HepG2 (cell line): ENCODE data around the gene ROBO3. TPM values are rescaled to one million over a fixed set of nuclear protein-coding genes. Genes with fewer than 3 reads are reported as not detected.

Source experiments
- ATAC-seq: fragments of 200-7000 bp; cut with Tn5 transposase; 3 replicates; pipeline ENCODE4 v1.9.1; 2020; ENCODE audit warnings: mild to moderate bottlenecking, moderate library complexity
- BruUV-seq: library from RNA; stranded (reverse); fragments of 400-500 nt; replicated peaks from 2 replicates; lab custom pipeline; 2021; lab: Mats Ljungman, UMichigan
- CTCF ChIA-PET: fragments of 300-600 bp; formaldehyde crosslinking; extraction: SDS; loops from one replicate; lab custom pipeline; 2021; ENCODE audit warnings: low total read pairs, inconsistent platforms, low intra/inter-chr PET ratio; lab: Yijun Ruan, JAX
- POLR2A ChIA-PET: fragments of 350-600 bp; sonication (Branson Sonifier 250); formaldehyde crosslinking; loops from one replicate; lab custom pipeline; 2020; ENCODE audit warnings: antibody characterized with exemption, inconsistent platforms; lab: Yijun Ruan, JAX
- DNase-seq: peaks from one replicate; pipeline ENCODE4 v3.0.0-alpha.2; 2015; ENCODE audit warnings: low spot score
- FAIRE-seq: peaks from 3 replicates; lab custom pipeline; 2011; peaks lifted over from hg19 to GRCh38; lab: Jason Lieb, UNC
- H2AFZ ChIP-seq: one replicate; pipeline ENCODE4 v1.6.1; 2011; ENCODE audit warnings: low read length, inconsistent platforms
- H3K27ac ChIP-seq: fragments of 300-600 bp; 3 replicates; pipeline ENCODE4 v1.8.0; 2011; ENCODE audit warnings: mixed run types, mild to moderate bottlenecking, mixed read lengths, low read length, inconsistent platforms; ENCODE audit not compliant: insufficient read depth; ENCODE audit errors: extremely low read length
- H3K27me3 ChIP-seq, 2 experiments: fragments of 200-600 bp in 1 of 2; 2 replicates in 1 of 2; 3 replicates in 1 of 2; pipeline versions ENCODE4 v1.6.0 to v1.8.0; 2011; ENCODE audit warnings: low read length in 2 of 2, mild to moderate bottlenecking in 2 of 2, moderate library complexity in 2 of 2, inconsistent platforms in 1 of 2; ENCODE audit not compliant: insufficient read depth in 2 of 2, control insufficient read depth in 1 of 2
- H3K36me3 ChIP-seq, 2 experiments: fragments of 200-600 bp in 1 of 2; replicated peaks in 1 of 2; 2 replicates in 1 of 2; 3 replicates in 1 of 2; pipeline versions ENCODE4 v1.5.1 to v1.8.0; 2011; ENCODE audit warnings: low read length in 2 of 2, inconsistent platforms in 1 of 2; ENCODE audit not compliant: insufficient read depth in 2 of 2, control insufficient read depth in 1 of 2
- H3K4me1 ChIP-seq: 2 replicates; pipeline ENCODE4 v1.5.1; 2012; ENCODE audit warnings: low read length, inconsistent platforms; ENCODE audit not compliant: insufficient read depth
- H3K4me2 ChIP-seq: 2 replicates; pipeline ENCODE4 v1.6.0; 2011; ENCODE audit warnings: low read depth, low read length, inconsistent platforms
- H3K4me3 ChIP-seq, 3 experiments: fragments of 200-600 bp in 1 of 3; sonication (generic), shearing (Covaris generic) in 1 of 3; replicated peaks in 1 of 3; 2 replicates each; pipeline ENCODE4 v1.5.1; 2011 to 2016; ENCODE audit warnings: low read length in 3 of 3, inconsistent platforms in 2 of 3, low read depth in 2 of 3, mild to moderate bottlenecking in 2 of 3, control low read depth in 1 of 3, mixed read lengths in 1 of 3; ENCODE audit not compliant: insufficient read depth in 1 of 3
- H3K79me2 ChIP-seq: one replicate; pipeline ENCODE4 v1.6.1; 2011; ENCODE audit warnings: low read length, inconsistent platforms; ENCODE audit not compliant: insufficient read depth
- H3K9ac ChIP-seq: 2 replicates; pipeline ENCODE4 v1.6.0; 2011; ENCODE audit warnings: mild to moderate bottlenecking, low read depth, low read length, inconsistent platforms; ENCODE audit not compliant: insufficient read depth
- H3K9me3 ChIP-seq: 2 replicates; pipeline ENCODE4 v1.5.1; 2012; ENCODE audit warnings: mild to moderate bottlenecking, low read length
- H4K20me1 ChIP-seq: 2 replicates; pipeline ENCODE4 v1.6.0; 2011; ENCODE audit warnings: inconsistent platforms, mild to moderate bottlenecking, low read length, moderate library complexity; ENCODE audit not compliant: insufficient read depth
- ATM ChIP-seq: fragments of 450-650 bp; IDR thresholded peaks from 2 replicates; pipeline ENCODE4 v1.7.1; 2017; ENCODE audit warnings: mild to moderate bottlenecking, borderline replicate concordance
- DNMT1 ChIP-seq: sonication (generic); formaldehyde crosslinking; IDR thresholded peaks from 2 replicates; pipeline ENCODE4 v1.5.1; 2020; ENCODE audit warnings: mild to moderate bottlenecking, missing genetic modification reagents
- HNF4A ChIP-seq: sonication (generic); formaldehyde crosslinking; IDR thresholded peaks from 2 replicates; pipeline ENCODE4 v1.4.0; 2020; ENCODE audit warnings: missing genetic modification reagents
- KAT8 ChIP-seq: IDR thresholded peaks from 2 replicates; pipeline ENCODE4 v1.6.1; 2016; ENCODE audit warnings: missing genetic modification reagents, missing compliant biosample characterization
- MAX ChIP-seq: IDR thresholded peaks from 2 replicates; pipeline ENCODE4 v1.6.1; 2012; ENCODE audit warnings: inconsistent platforms
- PATZ1 ChIP-seq: sonication (generic); formaldehyde crosslinking; IDR thresholded peaks from 2 replicates; pipeline ENCODE4 v1.4.0; 2020; ENCODE audit warnings: missing genetic modification reagents
- SALL1 ChIP-seq: sonication (generic); formaldehyde crosslinking; IDR thresholded peaks from 2 replicates; pipeline ENCODE4 v1.8.0; 2022; ENCODE audit warnings: mild to moderate bottlenecking, missing genetic modification reagents
- TFDP1 ChIP-seq: IDR thresholded peaks from 2 replicates; pipeline ENCODE4 v1.6.1; 2016; ENCODE audit warnings: missing compliant biosample characterization, missing genetic modification reagents, borderline replicate concordance
- ZNF20 ChIP-seq: sonication (generic); formaldehyde crosslinking; IDR thresholded peaks from 2 replicates; pipeline ENCODE4 v1.4.0; 2020; ENCODE audit warnings: mild to moderate bottlenecking, moderate library complexity, missing genetic modification reagents
- ZNF44 ChIP-seq: sonication (generic); formaldehyde crosslinking; IDR thresholded peaks from 2 replicates; pipeline ENCODE4 v1.5.1; 2020; ENCODE audit warnings: mild to moderate bottlenecking, missing genetic modification reagents
- ZNF687 ChIP-seq: sonication (generic); formaldehyde crosslinking; IDR thresholded peaks from 2 replicates; pipeline ENCODE4 v1.5.1; 2020; ENCODE audit warnings: mild to moderate bottlenecking, missing genetic modification reagents, moderate library complexity
- ZNF777 ChIP-seq: sonication (generic); formaldehyde crosslinking; IDR thresholded peaks from 2 replicates; pipeline ENCODE4 v1.4.0; 2020; ENCODE audit warnings: missing genetic modification reagents
- ZNF800 ChIP-seq: sonication (generic); formaldehyde crosslinking; IDR thresholded peaks from 2 replicates; pipeline ENCODE4 v1.4.0; 2020; ENCODE audit warnings: missing genetic modification reagents
- WGBS: methylation state at CpG from one replicate; pipeline ENCODE4 v1.1.6; 2017; ENCODE audit warnings: low lambda C conversion rate; 5-methylcytosine and 5-hydroxymethylcytosine counted together
- in situ Hi-C: cut with HindIII; loops from 2 replicates; pipeline ENCODE4 v1.10.0; 2017; ENCODE audit warnings: low pct_unique_long_range_greater_than_20kb; ENCODE audit not compliant: extremely low pct_ligation_motif_present
- intact Hi-C: fragments of 100-400 bp; cut with micrococcal nuclease; formaldehyde crosslinking; loops from one replicate; pipeline ENCODE4 v1.10.0; 2022; ENCODE audit not compliant: unreplicated experiment
- polyA plus RNA-seq, 8 experiments: library from polyadenylated mRNA; depleted of rRNA in 3 of 8; stranded (reverse) in 7 of 8; unstranded in 1 of 8; fragments of >200 nt; fragmentation: Illumina TruSeq in 4 of 8; extraction: Trizol in 4 of 8; gene quantifications; 2 replicates each; pipeline versions ENCODE4 v1.2.1 to v1.2.3, GENCODE V29; 2011 to 2016; ENCODE audit warnings: low read depth in 4 of 8, missing spikeins in 1 of 8, mixed read lengths in 1 of 8; ENCODE audit not compliant: insufficient read depth in 1 of 8
- total RNA-seq, 5 experiments: library from RNA; depleted of rRNA; stranded (reverse); fragments of >200 nt; fragmentation: Illumina TruSeq; extraction: Trizol; gene quantifications; 2 replicates each; pipeline ENCODE4 v1.2.3, GENCODE V29; 2016; ENCODE audit warnings: low read depth in 1 of 5

The ROBO3 gene
- total and polyA plus RNA-seq, 2 of the 13 experiments (the other 11 are each of a cell fraction or from before 2014, with no cell fraction given): 0.07 to 2.4 TPM

GRCh38 chr11:124839128-124839971 lies 25.9 kb upstream of the ROBO3 start:
- in situ Hi-C loops (loop anchor here (5.0 kb wide), 2 partner anchors 167 to 197 kb away; partner anchors contain the start of genes SIAE and SPA17), intact Hi-C loops (no loop called here)
- peaks cover 38% of the 10 kb centered on the region for H3K4me1 ChIP-seq
- H3K27ac ChIP-seq: no peak overlapping the region
- H4K20me1 ChIP-seq: no peaks in the 10 kb centered on the region
- 0% methylated on average over 4 of the region's 87 CpGs for WGBS
- no peak for DNase-seq
- peak; percentile 46 for ATAC-seq
- ChIA-PET CTCF (interaction anchor here (4.5 kb wide), 1 partner anchor 170 kb away, joined by 45 read pairs; no protein-coding TSS in a partner anchor), POLR2A (no interaction called here)
- H3K9me3 ChIP-seq: no peaks in the 10 kb centered on the region
- H3K4me2 ChIP-seq: peak overlapping the region; percentile 64
- no peak for FAIRE-seq
- no TSS peak for BruUV-seq
- no peaks in the 10 kb centered on the region for H3K36me3 ChIP-seq
- H3K27me3 ChIP-seq: peaks cover 14 to 68% of the 10 kb centered on the region in 2 experiments
- H3K9ac ChIP-seq: no peak overlapping the region
- H3K79me2 ChIP-seq: no peaks in the 10 kb centered on the region
- peak overlapping the region; percentile 30 to 63 (median 35); a peak in 4 of 6 replicates for H3K4me3 ChIP-seq
- no peak overlapping the region for H2AFZ ChIP-seq
- TF ChIP-seq MAX (0 out of 2 replicates have a peak, but pooled peaks have one; percentile 7), TFDP1 (0 out of 2 replicates have a peak, but pooled peaks have one; percentile 6), ZNF44 (CRISPR knock-in tag) (no peak), SALL1 (CRISPR knock-in tag) (peak; percentile 4; the same call in 1 of the 2 replicates), ZNF800 (peak; percentile 45; the same call in 1 of the 2 replicates), KAT8 (CRISPR knock-in tag) (no peak), ZNF20 (no peak), ATM (no peak), ZNF777 (CRISPR knock-in tag) (peak; percentile 53; the same call in 1 of the 2 replicates), ZNF687 (CRISPR knock-in tag) (peak; percentile 46; the same call in 1 of the 2 replicates), PATZ1 (0 out of 2 replicates have a peak, but pooled peaks have one; percentile 17), DNMT1 (CRISPR knock-in tag) (0 out of 2 replicates have a peak, but pooled peaks have one; percentile 35), HNF4A (0 out of 2 replicates have a peak, but pooled peaks have one; percentile 5)
